ENCODE data around the gene AATF. TPM values are rescaled to one million over a fixed set of nuclear protein-coding genes. Genes with fewer than 3 reads are reported as not detected.

AATF gene
- total RNA-seq, 4 donors from 2014 or later: 26.5 to 36.2 (median 30.1) TPM

DNA sequence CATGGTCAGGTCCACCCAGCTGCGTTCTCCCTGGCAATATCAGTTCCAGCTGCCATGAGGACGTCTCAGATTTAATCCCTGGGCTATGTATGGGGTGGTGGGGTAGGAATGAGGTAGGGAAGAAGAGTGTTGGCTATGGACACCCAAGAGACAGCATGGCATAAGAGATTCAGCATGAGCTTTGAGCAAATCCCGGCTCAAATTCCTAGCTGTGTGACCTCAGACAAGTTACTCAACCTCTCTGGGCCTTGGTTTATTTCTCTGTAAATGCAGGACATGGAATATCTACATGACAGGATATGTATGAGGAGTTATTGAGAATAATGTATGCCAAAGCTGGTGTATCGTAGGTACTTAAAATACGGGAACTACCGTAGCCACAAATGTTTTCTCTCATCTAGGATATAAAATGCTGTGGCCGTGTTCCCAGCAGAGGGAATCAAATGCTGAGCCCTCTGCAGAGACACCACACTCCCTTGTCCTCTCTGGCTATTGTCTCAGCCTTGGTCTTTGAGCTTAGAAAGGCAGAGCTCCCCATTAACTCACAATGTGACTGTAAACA lies 29.3 kb upstream of the AATF start:
- Histone ChIP-seq H3K9me3 (no peaks in the 10 kb centered on the region), H3K36me3 (no peaks in the 10 kb centered on the region), H3K4me1 (no peaks in the 10 kb centered on the region), H3K27ac (no peak overlapping the region), H3K4me3 (no peak overlapping the region), H3K27me3 (peaks cover 0 to 62% of the 10 kb centered on the region in 2 donors)
- TF ChIP-seq POLR2A (IDR thresholded peaks at IDR 0.05) (no peak), EP300 (IDR thresholded peaks at IDR 0.05) (no peak)
- TF ChIP-seq, protein P1, sequence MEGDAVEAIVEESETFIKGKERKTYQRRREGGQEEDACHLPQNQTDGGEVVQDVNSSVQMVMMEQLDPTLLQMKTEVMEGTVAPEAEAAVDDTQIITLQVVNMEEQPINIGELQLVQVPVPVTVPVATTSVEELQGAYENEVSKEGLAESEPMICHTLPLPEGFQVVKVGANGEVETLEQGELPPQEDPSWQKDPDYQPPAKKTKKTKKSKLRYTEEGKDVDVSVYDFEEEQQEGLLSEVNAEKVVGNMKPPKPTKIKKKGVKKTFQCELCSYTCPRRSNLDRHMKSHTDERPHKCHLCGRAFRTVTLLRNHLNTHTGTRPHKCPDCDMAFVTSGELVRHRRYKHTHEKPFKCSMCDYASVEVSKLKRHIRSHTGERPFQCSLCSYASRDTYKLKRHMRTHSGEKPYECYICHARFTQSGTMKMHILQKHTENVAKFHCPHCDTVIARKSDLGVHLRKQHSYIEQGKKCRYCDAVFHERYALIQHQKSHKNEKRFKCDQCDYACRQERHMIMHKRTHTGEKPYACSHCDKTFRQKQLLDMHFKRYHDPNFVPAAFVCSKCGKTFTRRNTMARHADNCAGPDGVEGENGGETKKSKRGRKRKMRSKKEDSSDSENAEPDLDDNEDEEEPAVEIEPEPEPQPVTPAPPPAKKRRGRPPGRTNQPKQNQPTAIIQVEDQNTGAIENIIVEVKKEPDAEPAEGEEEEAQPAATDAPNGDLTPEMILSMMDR (IDR thresholded peaks at IDR 0.05): no peak
- DNase-seq (ENCODE audit: low spot score in 2 of 2): no peak
- WGBS, 2 donors: 84 to 85% methylated on average over 7 of the region's 7 CpGs

DNA sequence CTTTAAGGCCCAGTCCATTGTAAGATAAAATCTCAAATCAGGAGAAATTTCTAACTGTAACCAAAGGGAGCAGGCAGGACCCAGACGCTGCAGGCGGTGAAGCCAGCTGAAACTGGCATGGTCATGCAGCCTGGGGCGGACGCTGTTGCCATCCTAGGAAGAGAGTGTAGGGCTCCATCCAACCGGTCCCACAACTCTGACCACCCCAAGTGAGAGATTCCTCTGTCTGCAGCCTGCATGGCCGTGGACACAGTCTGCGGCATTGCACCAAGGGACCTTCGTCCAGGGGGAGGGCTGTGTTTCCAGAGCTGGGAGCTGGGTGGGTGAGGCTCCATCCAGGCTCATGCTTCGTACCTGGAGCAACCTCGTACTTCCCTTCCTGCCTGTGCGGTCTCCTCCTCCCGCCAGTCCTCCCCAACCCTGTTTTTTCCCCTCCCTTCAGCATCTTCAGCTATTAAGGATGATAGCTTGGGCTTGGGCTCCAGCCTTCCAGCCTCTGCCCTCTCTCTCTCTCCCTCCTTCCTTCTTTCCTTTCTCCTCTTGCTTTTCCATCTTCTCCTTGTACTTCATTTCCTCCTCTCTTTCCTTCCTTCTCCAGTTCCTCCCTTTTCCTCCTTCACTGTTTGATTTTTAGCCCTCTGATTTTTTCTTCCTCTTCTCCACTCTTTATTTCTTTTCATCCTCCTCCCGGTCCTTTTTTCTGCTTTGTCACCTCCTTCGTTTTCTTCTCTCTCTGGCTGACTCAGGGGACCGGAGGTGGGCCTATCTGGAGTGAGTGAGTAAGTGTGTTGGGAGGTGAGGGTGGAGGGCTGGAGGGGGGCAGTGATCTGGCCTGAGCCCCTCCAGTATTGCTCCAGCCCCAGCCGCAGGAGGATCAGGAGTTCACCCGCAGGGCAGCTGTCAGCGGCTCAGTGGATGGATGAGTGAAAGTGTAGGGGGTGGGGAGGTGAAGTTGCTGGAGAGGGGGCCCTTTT lies 28.4 kb upstream of the AATF start:
- H3K4me3 ChIP-seq: no peak overlapping the region
- no peak overlapping the region for H3K27ac ChIP-seq
- no peaks in the 10 kb centered on the region for H3K4me1 ChIP-seq
- no peak for DNase-seq (ENCODE audit: low spot score in 2 of 2)
- TF ChIP-seq POLR2A (IDR thresholded peaks at IDR 0.05) (no peak), EP300 (IDR thresholded peaks at IDR 0.05) (no peak)
- TF ChIP-seq, protein P1 (IDR thresholded peaks at IDR 0.05): no peak
- H3K9me3 ChIP-seq: no peaks in the 10 kb centered on the region
- H3K27me3 ChIP-seq: peaks cover 0 to 66% of the 10 kb centered on the region in 2 donors
- 44 to 45% methylated on average over 18 of the region's 18 CpGs for WGBS, 2 donors
- no peaks in the 10 kb centered on the region for H3K36me3 ChIP-seq

DNA sequence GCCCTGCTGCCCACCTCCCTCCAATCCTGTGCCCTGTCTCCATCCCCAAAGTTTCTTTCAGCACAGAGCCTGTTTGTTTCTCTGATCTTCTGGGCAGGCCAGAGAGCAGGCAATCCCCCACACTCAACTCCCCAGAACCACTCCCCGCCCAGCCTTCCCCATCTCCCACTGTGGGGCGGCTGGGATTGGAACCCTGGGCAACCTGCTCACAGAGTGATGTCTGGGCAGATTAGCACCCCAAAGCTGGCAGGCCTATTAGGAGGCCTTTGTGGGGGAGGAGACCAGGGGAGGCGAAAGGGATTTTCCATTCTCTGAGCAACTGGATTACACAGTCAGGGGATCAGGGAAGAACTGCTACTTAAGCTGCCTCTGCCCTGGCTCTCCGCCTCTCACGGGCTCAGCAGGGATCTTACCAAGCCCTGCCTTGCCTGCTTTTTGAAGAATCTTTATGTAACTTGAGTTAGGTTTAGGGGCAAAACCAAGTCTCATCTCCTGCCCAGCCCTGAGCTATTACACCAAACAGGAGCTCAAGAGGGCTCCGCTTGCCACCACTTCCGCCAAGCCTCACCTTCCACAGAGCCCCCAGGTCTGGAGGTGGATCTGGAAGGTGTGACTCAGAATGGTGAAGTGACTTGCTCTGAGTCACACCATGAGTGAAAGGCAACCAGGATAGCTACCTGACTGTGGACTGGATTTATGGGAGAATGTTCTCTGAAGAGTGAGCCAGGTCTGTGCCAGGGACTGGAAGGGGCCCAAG lies 27.5 kb upstream of the AATF start:
- no peaks in the 10 kb centered on the region for H3K4me1 ChIP-seq
- no peak overlapping the region for H3K27ac ChIP-seq
- H3K27me3 ChIP-seq: peaks cover 0 to 72% of the 10 kb centered on the region in 2 donors
- DNase-seq (ENCODE audit: low spot score in 2 of 2): no peak
- H3K4me3 ChIP-seq: no peak overlapping the region
- no peaks in the 10 kb centered on the region for H3K9me3 ChIP-seq
- no peaks in the 10 kb centered on the region for H3K36me3 ChIP-seq
- TF ChIP-seq, protein P1 (IDR thresholded peaks at IDR 0.05): no peak
- TF ChIP-seq POLR2A (IDR thresholded peaks at IDR 0.05) (no peak), EP300 (IDR thresholded peaks at IDR 0.05) (no peak)
- 61 to 63% methylated on average over 7 of the region's 7 CpGs for WGBS, 2 donors

DNA sequence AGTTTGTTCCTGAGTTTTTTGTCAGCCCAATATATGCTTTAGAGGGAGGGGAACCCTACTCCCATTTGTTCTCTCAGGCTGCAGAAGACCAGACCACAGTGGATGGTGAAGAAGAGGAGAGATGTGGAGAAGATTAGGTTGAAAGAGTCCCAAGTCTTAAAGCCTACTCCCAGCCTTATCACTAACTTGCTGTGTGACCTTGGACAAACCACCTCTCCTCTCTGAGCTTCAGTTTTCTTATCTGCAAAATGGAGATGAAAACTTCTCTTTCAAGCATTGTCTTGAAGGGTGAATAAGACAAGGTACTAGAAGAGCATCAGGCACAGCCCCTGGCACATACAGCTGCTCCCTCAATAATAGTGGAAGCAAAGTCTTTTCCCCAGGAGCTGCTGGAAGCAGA lies 26.6 kb upstream of the AATF start:
- DNase-seq (ENCODE audit: low spot score in 2 of 2): no peak
- peaks cover 0 to 81% of the 10 kb centered on the region in 2 donors for H3K27me3 ChIP-seq
- H3K4me1 ChIP-seq: no peaks in the 10 kb centered on the region
- no peaks in the 10 kb centered on the region for H3K9me3 ChIP-seq
- H3K27ac ChIP-seq: no peak overlapping the region
- H3K4me3 ChIP-seq: no peak overlapping the region
- no peaks in the 10 kb centered on the region for H3K36me3 ChIP-seq
- no peak for TF ChIP-seq POLR2A (IDR thresholded peaks at IDR 0.05)
- TF ChIP-seq, protein P1 (IDR thresholded peaks at IDR 0.05): no peak
- no peak for TF ChIP-seq EP300 (IDR thresholded peaks at IDR 0.05)

Data from tibial nerve (tissue), 4 donors.